ENCODE results near the gene STAG3.
"Not testable (repeated sequence)": the region's sequence is repeated elsewhere in the genome, so short reads cannot be mapped to it uniquely, and the experiment has no call there.

The STAG3 gene

DNA sequence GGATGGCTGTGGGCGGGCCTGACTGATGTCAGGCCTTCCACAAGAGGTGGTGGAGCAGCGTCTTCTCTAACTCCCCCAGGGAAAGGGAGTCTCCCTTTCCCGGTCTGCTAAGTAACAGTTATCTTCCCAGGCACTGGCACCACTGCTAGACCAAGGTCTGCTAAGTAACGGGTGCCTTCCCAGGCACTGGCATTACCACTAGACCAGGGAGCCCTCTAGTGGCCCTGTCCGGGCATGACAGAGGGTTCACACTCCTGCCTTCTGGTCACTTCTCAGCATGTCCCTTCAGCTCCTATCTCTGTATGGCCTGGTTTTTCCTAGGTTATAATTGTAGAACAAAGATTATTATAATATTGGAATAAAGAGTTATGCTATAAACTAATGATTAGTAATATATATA lies 40.2 kb downstream of the STAG3 start:
- peak; percentile 67 for DNase-seq

DNA sequence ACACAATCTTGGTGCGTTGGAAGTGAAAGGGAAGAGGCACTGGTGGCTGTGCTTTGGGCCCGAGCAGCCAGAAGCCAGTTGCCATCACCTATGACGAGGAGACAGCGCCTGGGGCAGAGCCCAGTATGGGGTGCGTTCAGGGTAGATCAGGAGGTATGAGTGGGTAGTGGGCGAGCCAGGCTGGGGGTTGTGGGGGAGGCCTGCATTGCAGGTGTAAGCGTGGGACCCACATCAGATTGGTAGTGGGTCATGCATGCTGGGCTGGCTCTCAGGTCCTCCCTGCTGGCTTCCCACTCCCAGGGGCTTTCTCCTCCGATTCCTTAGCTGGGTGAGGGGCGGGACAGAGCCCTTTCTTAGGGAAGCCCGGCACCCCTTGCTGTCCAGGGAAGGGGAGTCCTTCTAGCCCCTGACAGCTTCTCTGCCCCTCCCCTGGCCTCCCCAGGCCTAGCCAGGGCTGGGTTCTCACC lies 41.6 kb downstream of the STAG3 start:
- DNase-seq: no peak

DNA sequence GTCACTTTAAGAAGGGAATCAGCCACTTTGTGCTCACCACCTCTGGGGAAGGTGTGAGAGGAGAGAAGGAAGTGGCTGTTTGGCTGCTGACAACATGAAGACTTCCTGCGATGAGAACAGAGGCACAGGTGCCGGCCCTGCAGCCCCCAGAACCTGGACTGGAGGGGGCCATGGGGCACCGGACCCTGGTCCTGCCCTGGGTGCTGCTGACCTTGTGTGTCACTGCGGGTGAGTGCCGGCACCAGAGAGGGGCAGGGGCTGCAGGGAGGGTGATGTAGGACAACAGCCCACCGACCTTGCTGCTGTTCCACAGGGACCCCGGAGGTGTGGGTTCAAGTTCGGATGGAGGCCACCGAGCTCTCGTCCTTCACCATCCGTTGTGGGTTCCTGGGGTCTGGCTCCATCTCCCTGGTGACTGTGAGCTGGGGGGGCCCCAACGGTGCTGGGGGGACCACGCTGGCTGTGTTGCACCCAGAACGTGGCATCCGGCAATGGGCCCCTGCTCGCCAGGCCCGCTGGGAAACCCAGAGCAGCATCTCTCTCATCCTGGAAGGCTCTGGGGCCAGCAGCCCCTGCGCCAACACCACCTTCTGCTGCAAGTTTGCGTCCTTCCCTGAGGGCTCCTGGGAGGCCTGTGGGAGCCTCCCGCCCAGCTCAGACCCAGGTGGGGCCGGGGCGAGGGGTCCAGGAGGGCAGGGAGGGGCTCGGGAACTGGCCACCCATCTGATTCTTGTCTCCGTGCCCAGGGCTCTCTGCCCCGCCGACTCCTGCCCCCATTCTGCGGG lies 42.3 kb downstream of the STAG3 start, which contains the start of gene PVRIG:
PVRIG (plus strand) TSS at position 149 of the 785 bp plus-strand sequence; CDS start at position 171, 22 bp downstream.
- not testable (repeated sequence) for DNase-seq

DNA sequence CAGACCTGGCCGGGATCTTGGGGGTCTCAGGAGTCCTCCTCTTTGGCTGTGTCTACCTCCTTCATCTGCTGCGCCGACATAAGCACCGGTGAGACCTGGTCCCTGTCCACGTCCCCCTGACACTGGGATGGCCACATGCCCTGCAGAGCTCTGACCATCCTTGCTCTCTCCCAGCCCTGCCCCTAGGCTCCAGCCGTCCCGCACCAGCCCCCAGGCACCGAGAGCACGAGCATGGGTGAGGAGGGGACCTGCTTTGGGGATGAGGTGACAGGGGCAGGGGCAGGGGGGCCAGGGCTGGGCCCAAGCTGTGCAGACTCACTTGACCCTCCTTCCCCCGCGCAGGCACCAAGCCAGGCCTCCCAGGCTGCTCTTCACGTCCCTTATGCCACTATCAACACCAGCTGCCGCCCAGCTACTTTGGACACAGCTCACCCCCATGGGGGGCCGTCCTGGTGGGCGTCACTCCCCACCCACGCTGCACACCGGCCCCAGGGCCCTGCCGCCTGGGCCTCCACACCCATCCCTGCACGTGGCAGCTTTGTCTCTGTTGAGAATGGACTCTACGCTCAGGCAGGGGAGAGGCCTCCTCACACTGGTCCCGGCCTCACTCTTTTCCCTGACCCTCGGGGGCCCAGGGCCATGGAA lies 43.0 kb downstream of the STAG3 start:
- no peak for DNase-seq

DNA sequence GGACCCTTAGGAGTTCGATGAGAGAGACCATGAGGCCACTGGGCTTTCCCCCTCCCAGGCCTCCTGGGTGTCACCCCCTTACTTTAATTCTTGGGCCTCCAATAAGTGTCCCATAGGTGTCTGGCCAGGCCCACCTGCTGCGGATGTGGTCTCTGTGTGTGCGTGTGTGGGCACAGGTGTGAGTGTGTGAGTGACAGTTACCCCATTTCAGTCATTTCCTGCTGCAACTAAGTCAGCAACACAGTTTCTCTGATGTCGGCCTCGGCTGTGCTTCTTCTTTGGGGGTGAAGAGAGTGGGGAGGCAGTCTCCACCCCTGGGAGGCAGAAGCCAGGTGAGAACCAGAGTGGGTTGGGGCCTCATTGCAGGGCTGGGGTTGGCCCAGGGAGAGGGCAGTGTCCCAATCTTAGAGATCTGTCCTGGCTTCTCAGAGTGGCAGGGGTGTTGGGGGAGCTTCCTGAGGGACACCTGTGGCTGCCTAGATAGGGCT lies 43.6 kb downstream of the STAG3 start:
- peak; percentile 71 for DNase-seq

DNA sequence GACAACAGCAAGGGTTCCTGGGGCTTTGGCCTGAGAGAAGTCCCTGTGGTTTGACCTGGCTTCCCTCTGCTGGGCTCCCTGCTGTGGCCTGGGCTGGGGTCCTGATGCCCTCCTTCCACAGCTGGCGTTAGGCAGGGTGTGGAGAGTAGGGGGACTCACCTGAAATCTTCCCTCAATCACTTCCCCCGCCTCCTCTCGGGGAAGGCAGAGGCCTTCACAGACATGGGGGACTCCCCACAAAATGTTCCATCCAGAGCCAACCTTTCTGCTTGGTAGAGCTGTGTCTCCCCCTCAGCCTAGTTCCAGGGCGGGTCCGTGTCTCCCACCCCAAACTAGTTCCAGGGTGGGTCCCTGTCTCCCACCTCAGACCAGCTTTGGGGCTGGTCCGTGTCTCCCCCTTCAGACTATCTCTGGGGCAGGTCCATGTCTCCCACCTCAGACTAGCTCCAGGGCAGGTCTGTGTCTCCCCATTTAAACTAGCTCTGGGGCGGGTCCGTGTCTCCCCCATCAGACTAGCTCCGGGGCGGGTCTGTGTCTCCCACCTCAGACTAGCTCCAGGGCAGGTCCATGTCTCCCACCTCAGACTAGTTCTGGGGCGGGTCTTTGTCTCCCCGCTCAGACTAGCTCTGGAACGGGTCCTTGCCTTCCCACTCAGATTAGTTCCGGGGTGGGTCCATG lies 44.2 kb downstream of the STAG3 start:
- no peak for DNase-seq

DNA sequence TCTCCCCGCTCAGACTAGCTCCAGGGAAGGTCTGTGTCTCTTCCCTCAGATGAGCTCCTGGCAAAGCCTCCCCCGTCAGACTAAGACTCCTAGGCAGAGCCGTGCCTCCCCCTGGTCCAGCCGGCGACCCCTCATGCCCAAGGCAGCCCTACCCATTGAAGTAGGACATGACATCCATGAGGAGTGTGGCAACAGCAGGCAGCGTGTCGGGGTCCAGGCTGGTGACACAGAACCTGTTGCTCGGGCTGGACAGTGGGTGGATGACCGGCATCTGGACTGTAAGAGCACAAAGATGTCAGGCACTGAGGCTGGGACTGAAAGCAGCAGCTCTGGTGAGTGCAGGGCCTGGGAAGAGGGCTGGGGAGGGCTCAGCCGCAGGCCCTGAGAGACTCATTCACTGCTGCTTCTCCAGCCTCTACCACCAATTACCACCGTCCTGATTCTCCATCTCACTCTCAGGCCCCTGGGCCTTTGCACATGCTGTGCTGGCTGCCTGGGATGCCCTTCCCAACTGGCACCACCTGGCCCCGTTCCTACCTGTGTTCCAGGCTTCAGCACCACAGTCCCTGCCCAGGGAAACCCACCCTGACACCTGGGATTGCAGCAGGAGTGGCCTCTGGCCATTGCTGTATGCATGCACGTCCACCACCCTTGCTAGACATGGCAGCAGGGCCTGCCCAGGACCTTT lies 44.9 kb downstream of the STAG3 start:
- no peak for DNase-seq

DNA sequence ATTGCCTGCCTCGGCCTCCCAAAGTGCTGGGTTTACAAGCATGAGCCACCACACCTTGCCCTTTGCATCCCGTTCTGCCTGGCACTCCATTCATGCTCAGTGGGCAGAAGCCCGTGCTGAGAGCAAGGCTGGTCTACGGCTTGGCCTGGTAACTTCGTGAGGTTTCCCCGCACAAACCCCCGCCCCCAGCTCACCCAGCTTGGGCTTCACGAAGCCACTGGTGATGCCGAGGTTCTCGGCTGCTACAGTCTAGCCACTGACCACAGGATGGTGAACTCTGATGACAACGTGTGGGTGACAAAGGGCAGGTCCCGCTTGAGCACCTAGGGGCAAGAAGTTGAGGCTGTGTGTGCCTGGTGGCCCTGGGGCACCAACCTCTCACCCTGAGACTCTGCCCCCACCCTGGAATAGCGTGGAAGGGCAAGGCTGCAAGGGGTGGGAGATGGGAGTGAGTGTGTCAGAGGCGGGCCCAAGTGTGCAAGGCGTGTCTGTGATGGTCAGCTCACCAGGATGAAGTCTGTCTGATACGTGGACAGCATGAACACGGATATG lies 45.7 kb downstream of the STAG3 start:
- DNase-seq: not testable (repeated sequence)

DNA sequence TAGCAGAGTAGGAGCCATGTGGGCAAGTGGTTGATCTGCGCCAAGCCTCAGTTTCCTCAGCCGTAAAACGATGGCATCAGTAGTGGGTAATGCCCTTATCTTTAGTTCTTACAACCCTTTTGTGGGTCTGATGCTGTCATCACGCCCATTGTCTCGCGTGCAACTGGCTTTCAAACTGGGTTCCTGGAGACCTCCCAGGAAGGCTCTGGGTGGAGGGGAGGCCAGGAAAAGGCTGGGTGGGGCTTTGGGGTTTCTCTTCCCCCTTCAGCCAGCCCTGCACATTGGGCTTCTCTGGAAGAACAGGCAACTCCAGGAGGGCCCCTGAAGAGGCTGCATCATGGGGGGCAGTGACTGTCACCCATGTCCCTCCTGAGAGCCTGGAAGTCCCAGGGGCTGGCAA lies 47.2 kb downstream of the STAG3 start:
- not testable (repeated sequence) for DNase-seq

DNA sequence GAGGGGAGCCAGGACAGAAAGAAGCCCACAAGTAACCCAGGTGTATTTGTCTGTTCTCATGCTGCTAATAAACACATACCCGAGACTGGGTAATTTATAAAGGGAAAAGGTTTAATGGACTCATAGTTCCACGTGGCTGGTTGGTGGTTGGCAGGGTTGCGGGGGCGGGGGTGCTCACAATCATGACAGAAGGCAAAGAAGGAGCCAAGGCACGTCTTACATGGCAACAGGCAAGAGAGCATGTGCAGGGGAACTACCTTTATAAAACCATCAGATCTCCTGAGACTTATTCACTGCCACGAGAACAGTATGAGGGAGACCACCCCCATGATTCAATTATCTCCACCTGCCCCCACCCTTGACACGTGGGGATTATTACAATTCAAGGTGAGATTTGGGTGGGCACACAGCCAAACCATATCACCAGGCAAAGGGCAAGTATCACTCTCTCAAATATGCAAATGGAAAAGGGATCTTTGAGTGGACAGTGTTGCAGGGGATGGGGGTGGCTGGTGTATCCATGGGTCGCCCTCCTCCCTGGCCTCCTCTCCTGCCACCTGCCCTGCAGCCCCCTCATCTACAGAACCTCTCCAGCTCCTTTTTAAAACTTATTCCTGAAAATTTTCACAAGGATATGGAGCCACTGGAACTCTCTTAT lies 57.1 kb downstream of the STAG3 start:
- not testable (repeated sequence) for DNase-seq

DNA sequence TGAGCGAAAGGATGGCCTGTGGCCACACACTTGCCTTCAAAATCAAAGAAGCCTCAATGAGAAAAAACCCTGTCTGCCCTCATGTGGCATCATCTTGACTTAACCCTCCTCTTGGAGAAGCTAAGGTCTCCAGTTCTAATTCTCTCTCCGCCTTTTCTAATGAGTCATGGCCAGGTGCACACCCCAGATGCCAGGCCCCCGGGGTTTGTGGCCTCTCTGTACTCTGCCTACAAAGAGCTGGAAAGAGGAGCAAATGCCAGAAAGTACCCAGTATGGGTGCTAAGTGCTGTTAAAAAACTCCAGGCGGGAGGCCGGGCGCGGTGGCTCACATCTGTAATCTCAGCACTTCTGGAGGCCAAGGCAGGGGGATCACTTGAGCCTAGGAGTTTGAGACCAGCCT lies 62.3 kb downstream of the STAG3 start:
- DNase-seq: not testable (repeated sequence)

DNA sequence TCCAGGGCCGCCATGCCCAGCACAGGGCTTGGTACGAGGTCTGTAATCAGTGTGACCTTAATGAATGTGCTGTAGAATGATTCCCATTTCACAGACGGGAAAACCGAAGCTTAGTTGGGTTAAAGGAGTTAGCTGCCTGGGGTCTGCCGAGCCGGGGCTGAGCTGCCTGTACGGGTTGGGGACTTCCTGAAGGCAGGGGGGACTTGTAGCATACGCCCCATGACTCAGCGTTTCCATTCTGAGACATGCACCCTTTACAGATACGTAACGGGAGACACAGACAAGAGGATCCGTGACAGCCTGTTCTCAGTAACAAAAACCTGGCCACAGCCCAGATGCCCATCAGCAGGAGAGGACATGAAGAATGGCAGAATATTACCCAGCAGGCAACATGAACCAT lies 65.7 kb downstream of the STAG3 start:
- DNase-seq: peak; percentile 36

DNA sequence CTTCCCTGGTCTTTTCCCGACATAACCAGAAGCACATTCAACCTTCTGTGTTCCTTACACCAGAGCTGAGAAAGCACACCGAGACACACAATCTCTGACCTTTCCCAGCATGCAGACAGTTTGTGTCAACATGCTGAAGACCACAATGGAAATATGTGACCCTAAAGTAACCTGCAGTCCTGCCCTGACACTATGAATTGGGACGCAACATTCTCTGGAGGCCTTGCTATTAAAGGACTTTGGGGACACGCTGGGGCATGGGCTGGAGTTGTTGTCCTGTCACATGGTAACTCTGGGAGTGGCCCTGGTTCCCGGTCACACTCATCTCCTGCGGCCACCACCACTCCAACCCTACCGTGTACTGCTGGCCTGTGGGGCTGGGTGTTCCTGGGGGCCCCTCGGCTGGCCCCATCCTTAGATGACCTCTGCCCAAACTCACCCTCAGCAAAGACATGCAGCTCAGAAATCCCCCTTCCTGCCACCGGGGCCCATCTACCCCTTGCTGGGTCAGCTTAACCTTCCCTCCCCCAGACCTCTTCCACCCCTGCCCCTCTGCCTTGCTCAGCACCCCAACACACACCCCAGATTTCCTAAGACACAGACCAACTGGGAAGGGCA lies 67.4 kb downstream of the STAG3 start:
- not testable (repeated sequence) for DNase-seq

DNA sequence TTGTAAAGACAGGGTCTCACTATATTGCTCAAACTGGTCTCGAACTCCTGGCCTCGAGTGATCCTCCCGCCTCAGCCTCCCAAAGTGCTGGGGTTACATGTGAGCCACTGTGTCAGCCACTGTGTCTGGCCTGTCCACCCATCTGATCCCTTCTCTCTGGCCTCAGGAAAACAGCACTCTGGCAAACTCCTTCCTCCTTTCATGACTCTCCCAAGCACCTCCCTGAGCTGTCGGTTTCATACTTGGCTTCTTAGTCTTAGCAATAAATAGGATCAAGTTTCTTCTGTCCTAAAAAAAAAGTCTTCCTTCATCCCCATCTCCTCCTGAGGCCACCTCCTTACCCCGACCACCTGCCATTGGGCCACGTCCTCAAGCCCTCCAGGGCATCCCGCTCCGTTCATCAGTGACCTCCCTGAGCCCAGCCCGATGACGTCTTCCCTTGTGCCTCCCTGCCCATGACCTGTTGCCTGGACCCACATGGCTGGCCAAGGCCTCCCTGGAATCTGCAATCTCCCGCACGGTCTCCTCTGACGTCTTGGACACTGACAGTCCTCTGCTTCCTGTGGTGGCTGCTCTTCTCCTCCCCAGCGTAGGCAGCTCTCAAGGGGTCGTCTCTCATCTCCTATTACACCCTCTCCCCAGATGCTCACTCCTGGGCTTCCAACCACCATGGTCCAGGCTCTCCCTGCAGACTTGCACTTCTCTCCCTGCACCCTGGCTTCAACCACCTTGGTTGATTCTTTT lies 68.6 kb downstream of the STAG3 start:
- not testable (repeated sequence) for DNase-seq

DNA sequence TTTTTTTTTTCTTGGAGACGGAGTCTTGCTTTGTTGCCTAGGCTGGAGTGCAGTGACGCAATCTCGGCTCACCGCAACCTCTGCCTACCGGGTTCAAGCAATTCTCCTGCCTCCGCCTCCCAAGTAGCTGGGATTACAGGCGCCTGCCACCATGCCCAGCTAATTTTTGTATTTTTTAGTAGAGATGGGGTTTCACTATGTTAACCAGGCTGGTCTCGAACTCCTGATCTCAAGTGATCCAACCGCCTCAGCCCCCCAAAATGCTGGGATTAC lies 69.1 kb downstream of the STAG3 start:
- not testable (repeated sequence) for DNase-seq

DNA sequence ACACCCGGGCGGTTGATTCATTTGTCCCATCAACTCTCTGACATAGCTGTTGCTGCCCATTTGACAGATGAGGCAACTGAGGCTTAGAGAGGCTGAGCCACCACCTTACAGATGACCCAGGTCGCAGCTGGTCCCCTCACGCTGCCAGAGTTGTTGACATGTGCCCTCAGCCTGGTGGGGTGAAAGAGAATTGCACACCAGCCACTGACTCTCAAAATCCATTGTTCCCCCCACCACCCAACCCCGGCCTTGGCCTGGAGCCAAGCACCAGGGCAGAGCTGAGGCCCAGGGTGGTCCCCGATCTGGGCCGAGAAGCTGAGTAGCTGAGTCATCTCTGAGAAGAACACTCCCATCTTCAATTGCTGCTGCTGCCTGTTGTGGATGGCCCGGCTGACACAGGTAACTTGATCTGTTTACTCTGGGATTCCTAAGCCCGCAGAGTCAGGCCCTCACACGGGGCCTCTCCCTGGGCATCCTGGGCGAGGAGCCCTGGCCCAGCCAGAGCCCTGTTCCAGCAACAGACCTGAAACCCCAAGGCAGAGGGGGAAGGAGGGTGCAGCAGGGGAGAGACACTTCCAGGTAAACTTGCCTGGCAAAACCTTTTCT lies 69.5 kb downstream of the STAG3 start:
- no peak for DNase-seq

DNA sequence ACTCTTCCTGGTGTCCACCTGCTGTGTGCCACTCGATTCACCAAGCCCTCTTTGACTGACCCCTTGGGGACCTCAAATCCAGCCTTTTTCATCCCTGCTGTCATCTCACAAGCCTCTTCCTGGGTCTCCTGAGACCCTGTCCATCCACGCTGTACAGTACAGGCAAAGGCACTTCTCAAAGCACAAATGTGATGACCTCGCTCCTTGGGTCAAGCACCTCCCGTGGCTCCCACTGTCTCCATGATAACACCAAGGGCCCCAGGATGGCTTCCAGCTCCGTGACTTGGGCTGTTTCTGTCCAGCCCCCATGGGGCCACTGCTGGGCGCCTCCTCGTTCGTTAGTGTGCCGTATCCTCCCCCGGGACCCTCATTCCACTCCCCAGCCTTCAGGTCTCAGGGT lies 70.8 kb downstream of the STAG3 start:
- DNase-seq: no peak

DNA sequence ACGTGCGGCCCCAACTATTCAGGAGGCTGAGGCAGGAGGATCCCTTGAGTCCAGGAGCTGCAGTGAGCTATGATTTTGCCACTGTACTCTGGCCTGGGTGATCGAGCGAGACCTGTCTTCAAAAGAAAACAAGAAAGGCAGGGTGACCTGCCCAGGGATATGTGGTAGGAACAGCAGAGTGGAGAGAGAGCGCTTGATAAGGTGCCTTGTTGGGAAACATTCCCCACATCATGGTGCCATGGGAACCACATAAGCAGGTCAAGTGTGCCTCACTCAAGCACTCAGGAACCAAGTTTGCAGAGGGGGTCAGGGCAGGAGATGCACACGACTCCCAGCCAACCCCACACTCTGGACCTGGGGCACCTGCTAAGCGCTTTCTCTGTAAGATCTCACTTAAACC lies 79.3 kb downstream of the STAG3 start:
- no peak for DNase-seq

DNA sequence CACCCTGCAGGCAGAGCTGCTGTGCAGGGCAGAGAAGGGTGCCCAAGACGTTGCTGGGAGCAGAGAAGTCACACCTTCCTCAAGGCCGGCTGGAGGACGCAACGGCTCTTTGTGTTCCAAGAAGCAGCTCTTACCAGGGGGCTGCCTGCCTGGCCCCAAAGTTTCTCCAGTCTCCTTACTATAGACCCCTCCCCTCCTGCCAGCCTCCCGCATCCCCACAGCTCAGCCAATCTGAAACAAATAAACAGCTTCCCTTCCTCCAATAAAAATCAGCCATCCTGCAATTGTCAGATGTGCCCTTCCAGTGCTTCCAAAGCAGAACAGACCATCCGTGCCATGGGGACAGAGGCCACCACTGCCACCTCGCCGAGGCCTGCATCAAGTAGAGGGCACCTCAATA lies 82.3 kb downstream of the STAG3 start:
- DNase-seq: not testable (repeated sequence)

DNA sequence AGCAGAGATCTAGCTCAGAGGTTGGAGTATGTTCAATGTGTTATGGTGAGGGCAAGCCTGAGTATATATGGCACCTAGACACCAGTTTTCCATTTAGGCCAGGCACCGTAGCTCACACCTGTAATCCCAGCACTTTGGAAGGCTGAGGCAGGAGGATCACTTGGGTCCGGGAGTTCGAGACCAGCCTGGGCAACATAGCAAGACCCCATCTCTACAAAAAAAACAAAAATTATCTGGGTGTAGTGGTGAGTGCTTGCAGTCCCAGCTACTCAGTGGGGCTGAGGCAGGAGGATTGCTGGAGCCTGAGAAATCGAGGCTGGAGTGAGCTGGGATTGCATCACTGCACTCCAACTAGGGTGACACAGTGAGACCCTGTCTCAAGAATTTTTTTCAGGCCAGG lies 85.2 kb downstream of the STAG3 start:
- DNase-seq: not testable (repeated sequence)

All from activated CD4-positive, alpha-beta T cell treated with anti-CD3 and anti-CD28 coated beads for 1 hour (primary cell).